ENCODE measurements around the gene FBLIM1. TPM values are rescaled to one million over a fixed set of nuclear protein-coding genes. Genes with fewer than 3 reads are reported as not detected.

Gene FBLIM1
- total and polyA plus RNA-seq, 4 donors: 9.3 to 19.4 (median 16.1) TPM

DNA sequence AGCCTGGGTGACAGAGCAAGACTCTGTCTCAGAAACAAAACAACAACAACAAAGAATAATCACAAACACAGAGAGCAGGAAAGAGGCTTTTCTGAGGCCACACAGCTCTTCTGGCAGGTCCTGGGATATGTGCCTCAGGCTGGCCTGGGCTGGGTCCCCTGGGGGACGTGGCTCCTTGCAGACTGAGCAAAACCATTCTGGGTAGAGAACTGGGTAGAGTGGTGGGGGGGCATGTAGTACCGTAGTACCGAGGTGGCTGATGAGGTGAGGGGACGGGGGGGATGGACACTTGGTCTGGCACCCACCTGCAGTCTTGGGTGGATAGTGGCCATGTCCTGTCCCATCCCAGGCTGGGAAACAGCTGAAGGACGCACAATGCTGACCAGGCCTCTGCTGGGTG is 10.3 kb upstream of the FBLIM1 start:
- no peaks in the 10 kb centered on the region for H3K27me3 ChIP-seq (ENCODE audit: control insufficient read depth, insufficient read depth, low read length)
- H3K9me3 ChIP-seq (ENCODE audit: control insufficient read depth, insufficient read depth, low read length): no peaks in the 10 kb centered on the region
- H3K4me1 ChIP-seq (ENCODE audit: control insufficient read depth, insufficient read depth, low read length): peaks cover 3% of the 10 kb centered on the region
- no peak overlapping the region for H3K27ac ChIP-seq (ENCODE audit: low read depth, low read length)
- 93% methylated on average over 5 of the region's 5 CpGs for WGBS (ENCODE audit: insufficient coverage)
- no peak overlapping the region for H3K4me3 ChIP-seq (ENCODE audit: low read depth, low read length)
- DNase-seq (ENCODE audit: low read depth in 4 of 6, low spot score in 6 of 6): no peak
- no peaks in the 10 kb centered on the region for H3K36me3 ChIP-seq (ENCODE audit: control insufficient read depth, insufficient read depth, low read length)

DNA sequence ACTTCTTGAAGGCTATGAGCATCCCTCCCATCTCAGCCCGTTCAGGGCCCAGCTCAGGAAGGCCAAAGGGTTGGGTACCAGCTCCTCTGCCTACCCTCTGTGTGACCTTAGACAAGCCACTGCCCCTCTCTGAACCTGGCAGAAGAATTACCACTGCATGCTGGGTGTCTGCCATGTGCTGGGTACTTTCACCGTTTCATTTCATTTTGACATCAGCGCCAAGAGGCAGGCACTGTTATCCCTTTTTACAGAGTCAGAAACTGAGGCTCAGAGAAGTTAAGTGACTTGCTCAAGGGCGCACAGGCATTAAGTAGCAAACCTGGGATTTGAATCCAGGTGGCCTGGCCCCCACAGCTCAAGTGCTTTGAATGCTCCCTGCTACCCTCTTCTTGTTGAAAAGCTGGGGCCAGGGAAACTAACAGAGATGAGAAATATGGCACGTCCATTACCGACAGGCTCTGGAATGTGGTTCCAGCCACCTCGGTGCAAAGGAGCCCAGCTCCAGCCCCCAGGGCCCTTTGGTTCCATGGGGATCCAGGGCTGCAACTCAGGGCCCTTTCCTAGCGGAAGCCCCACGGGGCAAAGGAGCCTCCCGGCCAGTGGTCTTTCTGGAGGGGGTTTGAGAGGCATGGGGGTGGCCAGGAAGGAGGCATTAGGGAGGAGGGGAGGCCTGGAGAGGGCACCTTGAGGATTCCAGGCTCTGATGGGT is 9.8 kb upstream of the FBLIM1 start:
- WGBS (ENCODE audit: insufficient coverage): 82% methylated on average over 10 of the region's 10 CpGs

DNA sequence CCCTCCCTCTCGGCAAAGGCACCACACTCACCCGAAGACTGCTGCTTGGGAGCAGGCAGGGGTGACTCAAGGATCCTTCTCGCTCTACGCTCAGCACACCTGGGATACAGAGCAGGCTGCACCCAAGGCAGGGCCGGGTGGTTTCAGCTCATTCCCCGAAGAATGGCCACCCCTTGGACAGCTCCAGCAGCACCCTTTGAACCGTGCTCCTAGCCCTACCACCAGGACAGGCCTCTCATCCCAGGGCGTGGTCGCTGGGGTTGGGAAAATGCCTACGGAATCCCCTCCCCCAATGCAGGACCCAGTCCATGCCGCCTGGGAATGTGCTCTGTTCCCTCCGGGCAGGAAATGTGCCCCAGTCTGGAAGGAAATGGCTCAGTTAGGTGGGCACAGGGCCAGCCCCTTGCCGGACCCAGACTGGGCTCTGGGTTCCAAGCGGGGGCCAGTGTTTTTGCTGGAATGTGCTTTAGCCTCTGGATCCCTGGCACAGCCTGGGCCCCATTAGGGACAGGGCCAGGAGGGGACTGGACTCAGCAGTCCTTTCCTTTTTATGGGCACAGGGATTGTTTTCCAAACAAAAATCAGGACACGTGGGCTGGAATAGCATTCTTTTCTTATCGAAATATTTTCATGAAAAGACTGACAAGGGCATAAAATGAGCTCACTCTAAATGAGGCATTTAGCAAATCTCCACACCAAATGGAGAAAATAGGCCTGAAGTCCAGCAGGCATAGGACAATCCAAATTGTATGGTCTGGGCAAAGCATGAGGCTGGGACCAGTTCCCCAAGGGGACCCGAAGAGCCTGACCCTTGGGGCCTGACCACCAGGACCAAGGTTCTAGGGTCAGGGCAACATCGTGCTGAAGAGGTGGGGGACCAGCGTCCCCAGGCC is 8.9 kb upstream of the FBLIM1 start:
- Histone ChIP-seq H3K4me1 (ENCODE audit: control insufficient read depth, insufficient read depth, low read length) (peaks cover 3% of the 10 kb centered on the region), H3K9me3 (ENCODE audit: control insufficient read depth, insufficient read depth, low read length) (no peaks in the 10 kb centered on the region), H3K27me3 (ENCODE audit: control insufficient read depth, insufficient read depth, low read length) (no peaks in the 10 kb centered on the region), H3K36me3 (ENCODE audit: control insufficient read depth, insufficient read depth, low read length) (no peaks in the 10 kb centered on the region), H3K4me3 (ENCODE audit: low read depth, low read length) (no peak overlapping the region), H3K27ac (ENCODE audit: low read depth, low read length) (no peak overlapping the region)
- no peak for DNase-seq (ENCODE audit: low read depth in 4 of 6, low spot score in 6 of 6)
- WGBS (ENCODE audit: insufficient coverage): 73% methylated on average over 17 of the region's 19 CpGs

More for the DNA sequence above, 9.8 kb upstream of the FBLIM1 start:
- Histone ChIP-seq H3K4me3 (ENCODE audit: low read depth, low read length) (no peak overlapping the region), H3K9me3 (ENCODE audit: control insufficient read depth, insufficient read depth, low read length) (no peaks in the 10 kb centered on the region), H3K4me1 (ENCODE audit: control insufficient read depth, insufficient read depth, low read length) (peaks cover 3% of the 10 kb centered on the region), H3K27ac (ENCODE audit: low read depth, low read length) (no peak overlapping the region), H3K36me3 (ENCODE audit: control insufficient read depth, insufficient read depth, low read length) (no peaks in the 10 kb centered on the region), H3K27me3 (ENCODE audit: control insufficient read depth, insufficient read depth, low read length) (no peaks in the 10 kb centered on the region)
- DNase-seq (ENCODE audit: low read depth in 4 of 6, low spot score in 6 of 6): no peak

DNA sequence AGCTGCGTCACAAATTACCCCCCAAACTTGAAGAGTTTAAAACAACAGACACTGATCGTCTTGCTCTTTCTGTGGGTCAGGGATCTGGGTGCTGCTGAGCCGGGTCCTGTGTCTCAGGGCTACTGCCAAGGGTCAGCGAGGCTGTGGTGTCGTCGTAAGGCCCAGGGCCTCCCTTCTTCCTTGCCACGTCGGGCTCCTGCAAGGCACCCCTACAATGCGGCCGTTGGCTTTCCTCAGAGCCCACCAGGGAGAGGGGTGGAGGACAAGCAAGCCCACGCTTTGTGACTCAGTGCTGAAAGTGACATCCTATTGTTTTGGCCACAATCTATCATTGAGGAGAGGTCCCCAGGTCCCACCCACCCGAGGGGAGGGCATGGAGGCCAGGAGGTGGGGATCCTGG is 7.7 kb upstream of the FBLIM1 start:
- H3K27me3 ChIP-seq (ENCODE audit: control insufficient read depth, insufficient read depth, low read length): peaks cover 3% of the 10 kb centered on the region
- H3K9me3 ChIP-seq (ENCODE audit: control insufficient read depth, insufficient read depth, low read length): no peaks in the 10 kb centered on the region
- WGBS (ENCODE audit: insufficient coverage): 72% methylated on average over 7 of the region's 12 CpGs
- H3K36me3 ChIP-seq (ENCODE audit: control insufficient read depth, insufficient read depth, low read length): no peaks in the 10 kb centered on the region
- H3K27ac ChIP-seq (ENCODE audit: low read depth, low read length): no peak overlapping the region
- DNase-seq (ENCODE audit: low read depth in 4 of 6, low spot score in 6 of 6): no peak
- H3K4me3 ChIP-seq (ENCODE audit: low read depth, low read length): no peak overlapping the region
- peaks cover 7% of the 10 kb centered on the region for H3K4me1 ChIP-seq (ENCODE audit: control insufficient read depth, insufficient read depth, low read length)

DNA sequence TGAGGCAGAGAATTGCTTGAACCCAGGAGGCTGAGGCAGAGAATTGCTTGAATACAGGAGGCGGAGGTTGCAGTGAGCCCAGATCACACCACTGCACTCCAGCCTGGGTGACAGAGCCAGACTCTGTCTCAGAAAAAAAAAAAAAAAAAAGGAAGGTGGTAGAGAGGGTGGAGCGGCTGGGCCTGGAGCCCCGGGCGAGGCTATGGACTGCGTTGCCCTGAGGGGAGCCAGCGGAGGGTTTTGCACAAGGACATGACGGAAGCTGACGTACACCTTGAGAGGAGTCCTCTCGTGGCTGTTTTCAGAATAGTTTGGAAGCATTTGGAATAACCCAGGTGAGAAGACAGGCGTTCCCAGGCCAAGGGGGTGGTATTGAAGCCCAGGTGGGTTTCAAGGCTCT is 6.9 kb upstream of the FBLIM1 start:
- peaks cover 9% of the 10 kb centered on the region for H3K27me3 ChIP-seq (ENCODE audit: control insufficient read depth, insufficient read depth, low read length)
- no peak for DNase-seq (ENCODE audit: low read depth in 4 of 6, low spot score in 6 of 6)
- no peaks in the 10 kb centered on the region for H3K9me3 ChIP-seq (ENCODE audit: control insufficient read depth, insufficient read depth, low read length)
- 91% methylated on average over 9 of the region's 10 CpGs for WGBS (ENCODE audit: insufficient coverage)
- H3K4me3 ChIP-seq (ENCODE audit: low read depth, low read length): no peak overlapping the region
- H3K27ac ChIP-seq (ENCODE audit: low read depth, low read length): no peak overlapping the region
- peaks cover 14% of the 10 kb centered on the region for H3K4me1 ChIP-seq (ENCODE audit: control insufficient read depth, insufficient read depth, low read length)
- H3K36me3 ChIP-seq (ENCODE audit: control insufficient read depth, insufficient read depth, low read length): no peaks in the 10 kb centered on the region

DNA sequence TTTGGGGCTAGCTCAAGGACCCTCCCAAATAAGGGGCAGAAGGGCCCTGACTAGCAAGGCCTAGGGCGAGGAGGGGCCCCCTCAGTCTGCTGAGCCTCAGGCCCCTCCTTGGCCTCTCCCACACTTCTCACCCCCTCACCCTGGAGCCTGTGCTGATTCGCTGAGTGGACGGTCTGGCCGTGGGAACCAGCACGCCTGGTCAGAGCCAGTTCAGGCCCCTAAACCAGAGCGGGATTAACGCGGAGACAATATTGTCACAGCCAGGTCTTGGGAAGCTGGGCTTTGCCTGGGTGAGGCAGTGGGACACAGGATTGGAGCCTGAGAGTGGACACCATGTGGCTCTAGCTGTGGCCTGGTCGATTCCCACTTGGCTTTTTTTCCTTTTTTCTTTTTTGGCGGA is 4.8 kb upstream of the FBLIM1 start:
- H3K36me3 ChIP-seq (ENCODE audit: control insufficient read depth, insufficient read depth, low read length): no peaks in the 10 kb centered on the region
- WGBS (ENCODE audit: insufficient coverage): 78% methylated on average over 10 of the region's 10 CpGs

DNA sequence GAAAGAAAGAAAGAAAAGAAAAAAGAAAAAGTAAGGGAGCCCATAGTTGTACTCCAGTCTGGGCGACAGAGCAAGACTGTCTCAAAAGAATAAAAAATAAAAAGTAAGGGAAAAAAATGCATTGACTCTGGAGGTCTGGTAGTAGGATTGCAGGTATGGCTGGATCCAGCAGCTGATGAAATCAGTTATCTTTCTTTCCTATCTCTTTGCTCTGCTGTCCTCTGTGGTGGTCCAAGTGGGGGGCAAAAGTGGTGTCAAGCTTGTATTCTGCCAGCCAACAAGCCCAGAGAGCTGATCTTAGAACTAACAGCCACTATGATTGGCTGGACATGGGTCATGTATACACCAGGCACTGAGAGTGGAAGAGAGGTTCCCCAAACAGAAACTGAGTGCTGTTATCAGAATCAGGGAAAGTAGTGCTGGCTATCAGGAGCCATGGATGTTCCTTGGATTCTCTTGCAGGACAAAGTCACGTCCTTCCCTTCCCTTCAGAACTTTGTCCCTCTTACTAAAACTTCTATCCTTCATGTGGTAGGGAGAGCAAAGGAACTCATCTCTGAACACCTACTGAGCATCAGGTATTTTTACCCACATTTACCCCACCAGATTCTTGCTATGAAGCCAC is 3.5 kb upstream of the FBLIM1 start:
- H3K4me1 ChIP-seq (ENCODE audit: control insufficient read depth, insufficient read depth, low read length): peaks cover 33% of the 10 kb centered on the region
- peaks cover 29% of the 10 kb centered on the region for H3K27me3 ChIP-seq (ENCODE audit: control insufficient read depth, insufficient read depth, low read length)
- H3K36me3 ChIP-seq (ENCODE audit: control insufficient read depth, insufficient read depth, low read length): no peaks in the 10 kb centered on the region
- H3K27ac ChIP-seq (ENCODE audit: low read depth, low read length): no peak overlapping the region
- no peak for DNase-seq (ENCODE audit: low read depth in 4 of 6, low spot score in 6 of 6)
- H3K9me3 ChIP-seq (ENCODE audit: control insufficient read depth, insufficient read depth, low read length): no peaks in the 10 kb centered on the region
- 83% methylated on average over 1 of the region's 2 CpGs for whole genome bisulfite sequencing (ENCODE audit: insufficient coverage)
- H3K4me3 ChIP-seq (ENCODE audit: low read depth, low read length): no peak overlapping the region

More for the DNA sequence above, 4.8 kb upstream of the FBLIM1 start:
- DNase-seq (ENCODE audit: low read depth in 4 of 6, low spot score in 6 of 6): no peak
- Histone ChIP-seq H3K4me3 (ENCODE audit: low read depth, low read length) (no peak overlapping the region), H3K27ac (ENCODE audit: low read depth, low read length) (no peak overlapping the region), H3K4me1 (ENCODE audit: control insufficient read depth, insufficient read depth, low read length) (peaks cover 29% of the 10 kb centered on the region), H3K9me3 (ENCODE audit: control insufficient read depth, insufficient read depth, low read length) (no peaks in the 10 kb centered on the region), H3K27me3 (ENCODE audit: control insufficient read depth, insufficient read depth, low read length) (peaks cover 23% of the 10 kb centered on the region)

DNA sequence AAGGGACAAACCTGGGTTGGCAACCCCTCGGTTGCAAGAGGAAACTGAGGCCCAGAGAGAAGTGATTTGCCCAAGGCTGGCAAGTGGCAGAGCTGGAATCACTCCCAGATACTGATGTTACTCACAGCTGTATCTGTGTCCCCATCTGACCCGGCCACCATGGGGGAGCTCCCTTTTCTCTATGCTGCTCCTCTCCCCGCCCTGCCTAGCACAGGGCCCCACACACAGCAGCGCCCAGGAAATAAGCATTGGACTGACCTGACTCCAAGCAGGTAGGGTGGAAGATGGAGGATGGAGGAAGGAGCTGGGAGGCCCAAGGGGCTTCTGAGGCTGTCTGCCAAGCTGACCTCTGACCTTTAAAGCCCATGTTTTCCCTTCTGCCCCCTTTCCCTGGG is 3.0 kb upstream of the FBLIM1 start:
- no peak overlapping the region for H3K27ac ChIP-seq (ENCODE audit: low read depth, low read length)
- H3K4me1 ChIP-seq (ENCODE audit: control insufficient read depth, insufficient read depth, low read length): peaks cover 35% of the 10 kb centered on the region
- H3K27me3 ChIP-seq (ENCODE audit: control insufficient read depth, insufficient read depth, low read length): peaks cover 31% of the 10 kb centered on the region
- DNase-seq (ENCODE audit: low read depth in 4 of 6, low spot score in 6 of 6): no peak
- H3K4me3 ChIP-seq (ENCODE audit: low read depth, low read length): no peak overlapping the region
- H3K9me3 ChIP-seq (ENCODE audit: control insufficient read depth, insufficient read depth, low read length): no peaks in the 10 kb centered on the region
- no peaks in the 10 kb centered on the region for H3K36me3 ChIP-seq (ENCODE audit: control insufficient read depth, insufficient read depth, low read length)
- 80% methylated on average over 1 of the region's 4 CpGs for WGBS (ENCODE audit: insufficient coverage)

DNA sequence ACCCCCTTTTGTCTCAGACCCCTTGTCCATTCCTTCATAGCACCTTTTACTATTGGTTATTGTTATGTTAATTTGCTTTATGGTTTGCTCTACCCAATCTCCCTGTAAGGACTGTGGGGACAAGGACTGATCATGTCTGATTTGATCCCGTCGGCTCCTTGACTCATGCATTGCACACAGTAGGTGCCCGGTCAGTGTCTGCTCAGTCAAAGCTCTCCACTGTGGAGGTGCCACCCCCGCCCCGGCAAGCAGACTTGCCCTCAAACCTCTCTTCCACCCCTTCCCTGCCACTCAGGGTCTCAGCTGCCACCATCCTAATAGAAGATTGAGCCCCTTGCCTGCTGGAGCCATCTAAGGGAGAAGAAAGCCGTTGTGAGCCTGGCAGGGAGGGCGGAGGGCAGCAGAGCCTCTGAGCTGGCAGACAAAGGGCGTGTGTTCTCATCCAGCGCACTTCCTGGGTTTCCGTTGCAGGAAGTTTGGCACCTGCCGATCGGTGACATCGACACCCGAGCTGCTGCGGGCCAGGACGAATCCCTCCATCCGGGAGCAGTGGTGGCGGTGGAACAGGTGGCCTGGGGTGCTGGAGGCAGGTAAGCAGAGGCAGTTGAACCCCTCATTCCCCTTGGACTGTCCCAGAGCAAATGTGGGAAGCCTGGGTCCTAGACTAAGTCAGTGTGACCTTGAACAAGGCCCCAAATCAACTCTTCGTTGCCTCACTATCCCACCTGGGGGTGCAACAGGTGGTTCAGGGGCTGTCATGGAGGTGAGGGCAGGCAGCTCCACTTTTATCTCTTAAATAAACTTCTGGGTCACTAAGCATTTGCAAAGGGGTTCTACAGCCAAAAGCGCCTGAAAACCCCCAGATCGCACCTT is 2.2 kb upstream of the FBLIM1 start:
- Histone ChIP-seq H3K36me3 (ENCODE audit: control insufficient read depth, insufficient read depth, low read length) (no peaks in the 10 kb centered on the region), H3K4me3 (ENCODE audit: low read depth, low read length) (no peak overlapping the region), H3K9me3 (ENCODE audit: control insufficient read depth, insufficient read depth, low read length) (no peaks in the 10 kb centered on the region), H3K27ac (ENCODE audit: low read depth, low read length) (no peak overlapping the region), H3K4me1 (ENCODE audit: control insufficient read depth, insufficient read depth, low read length) (peaks cover 40% of the 10 kb centered on the region), H3K27me3 (ENCODE audit: control insufficient read depth, insufficient read depth, low read length) (peaks cover 34% of the 10 kb centered on the region)
- 46% methylated on average over 18 of the region's 21 CpGs for WGBS (ENCODE audit: insufficient coverage)
- DNase-seq (ENCODE audit: low read depth in 4 of 6, low spot score in 6 of 6): peak in 1 of 6 donors; percentile 20

Data from spinal cord (tissue), 10 donors.